GM19193 (cell line): ENCODE results near the gene FBXL7.

Experiments used
- POLR2A ChIP-seq: IDR thresholded peaks from 4 replicates; pipeline ENCODE4 v1.6.1; 2011; ENCODE audit not compliant: insufficient read depth, insufficient read length; ENCODE audit errors: extremely low read depth

The FBXL7 gene

DNA sequence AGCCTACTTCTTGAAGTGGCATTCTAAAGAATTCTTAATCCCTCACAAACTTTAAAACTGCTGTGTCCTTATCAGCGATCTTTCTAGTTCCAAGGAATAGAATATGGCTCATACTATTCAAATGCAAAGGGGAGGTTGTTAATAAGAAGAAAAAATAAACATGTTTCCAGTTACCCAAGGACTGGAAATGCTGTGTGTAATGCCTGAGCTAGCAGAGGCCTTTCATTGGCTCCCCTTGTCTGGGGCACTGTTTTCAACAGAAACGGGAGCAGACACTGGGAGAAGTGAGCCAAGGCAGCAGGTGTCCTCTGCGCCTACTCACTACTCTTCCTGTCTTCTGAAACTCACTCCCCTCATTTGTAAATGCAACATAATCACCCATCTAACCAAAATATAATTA is 426.6 kb downstream of the FBXL7 start:
- no peak for TF ChIP-seq POLR2A

DNA sequence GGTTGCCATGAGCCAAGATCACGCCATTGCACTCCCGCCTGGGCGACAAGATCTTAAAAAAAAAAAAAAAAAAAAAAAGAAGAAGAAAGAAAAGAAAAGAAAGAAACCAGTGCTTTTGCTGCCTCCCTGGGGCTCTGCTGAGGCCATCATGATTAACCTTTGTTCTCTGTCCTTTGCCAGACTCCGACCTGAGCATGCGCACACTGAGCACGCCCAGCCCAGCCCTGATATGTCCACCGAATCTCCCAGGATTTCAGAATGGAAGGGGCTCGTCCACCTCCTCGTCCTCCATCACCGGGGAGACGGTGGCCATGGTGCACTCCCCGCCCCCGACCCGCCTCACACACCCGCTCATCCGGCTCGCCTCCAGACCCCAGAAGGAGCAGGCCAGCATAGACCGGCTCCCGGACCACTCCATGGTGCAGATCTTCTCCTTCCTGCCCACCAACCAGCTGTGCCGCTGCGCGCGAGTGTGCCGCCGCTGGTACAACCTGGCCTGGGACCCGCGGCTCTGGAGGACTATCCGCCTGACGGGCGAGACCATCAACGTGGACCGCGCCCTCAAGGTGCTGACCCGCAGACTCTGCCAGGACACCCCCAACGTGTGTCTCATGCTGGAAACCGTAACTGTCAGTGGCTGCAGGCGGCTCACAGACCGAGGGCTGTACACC is 427.9 kb downstream of the FBXL7 start:
- no peak for TF ChIP-seq POLR2A

DNA sequence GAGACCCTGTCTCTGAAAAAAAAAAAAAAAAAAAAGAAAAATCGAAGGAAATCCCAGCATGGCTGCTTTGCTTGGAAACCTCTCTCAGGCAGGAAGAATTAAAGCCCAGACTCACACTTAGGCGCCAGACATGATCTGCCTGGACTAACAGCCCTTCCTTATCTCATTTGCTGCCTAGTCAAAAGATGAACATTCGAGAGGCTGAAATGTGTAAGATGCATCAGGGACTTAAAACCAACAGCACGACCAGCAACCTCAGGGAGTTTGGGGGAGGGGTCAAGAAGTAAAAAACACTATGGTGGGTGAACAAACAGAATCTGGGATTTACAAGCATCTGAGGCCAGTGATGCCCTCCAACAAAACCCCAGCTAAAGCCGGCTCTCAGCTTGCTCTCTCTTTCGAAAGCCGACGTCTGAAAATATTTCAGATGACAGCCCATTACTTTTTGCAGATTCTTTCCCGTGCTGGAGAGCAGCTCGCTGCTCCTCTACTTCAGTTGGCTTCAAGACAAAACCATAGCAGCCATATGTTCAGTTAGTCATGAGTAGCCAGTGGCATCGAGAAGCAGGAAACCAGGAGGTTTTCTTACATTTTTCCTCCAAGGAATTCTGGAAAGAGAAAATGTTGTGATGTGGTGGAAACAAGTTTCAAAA is 429.8 kb downstream of the FBXL7 start:
- TF ChIP-seq POLR2A, result no peak

DNA sequence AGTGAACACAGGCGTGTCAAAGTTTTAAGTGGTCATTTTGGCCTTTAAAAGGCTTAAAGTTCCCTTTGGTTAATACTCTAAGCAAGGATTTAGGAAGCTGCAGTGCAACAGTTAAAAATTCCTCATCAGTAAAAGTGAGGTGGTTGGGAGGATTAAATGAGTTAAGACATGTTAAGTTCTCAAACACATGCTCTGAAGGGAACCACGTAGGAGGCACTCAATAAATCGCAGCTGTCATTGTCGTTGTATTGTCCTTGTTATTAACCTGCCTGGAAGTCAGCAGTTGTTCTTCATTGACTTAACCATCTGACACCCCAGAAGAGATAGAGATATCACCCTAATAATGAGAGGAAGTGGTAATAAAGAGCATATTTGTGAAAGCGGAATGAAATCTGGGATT is 432.1 kb downstream of the FBXL7 start:
- no peak for TF ChIP-seq POLR2A

DNA sequence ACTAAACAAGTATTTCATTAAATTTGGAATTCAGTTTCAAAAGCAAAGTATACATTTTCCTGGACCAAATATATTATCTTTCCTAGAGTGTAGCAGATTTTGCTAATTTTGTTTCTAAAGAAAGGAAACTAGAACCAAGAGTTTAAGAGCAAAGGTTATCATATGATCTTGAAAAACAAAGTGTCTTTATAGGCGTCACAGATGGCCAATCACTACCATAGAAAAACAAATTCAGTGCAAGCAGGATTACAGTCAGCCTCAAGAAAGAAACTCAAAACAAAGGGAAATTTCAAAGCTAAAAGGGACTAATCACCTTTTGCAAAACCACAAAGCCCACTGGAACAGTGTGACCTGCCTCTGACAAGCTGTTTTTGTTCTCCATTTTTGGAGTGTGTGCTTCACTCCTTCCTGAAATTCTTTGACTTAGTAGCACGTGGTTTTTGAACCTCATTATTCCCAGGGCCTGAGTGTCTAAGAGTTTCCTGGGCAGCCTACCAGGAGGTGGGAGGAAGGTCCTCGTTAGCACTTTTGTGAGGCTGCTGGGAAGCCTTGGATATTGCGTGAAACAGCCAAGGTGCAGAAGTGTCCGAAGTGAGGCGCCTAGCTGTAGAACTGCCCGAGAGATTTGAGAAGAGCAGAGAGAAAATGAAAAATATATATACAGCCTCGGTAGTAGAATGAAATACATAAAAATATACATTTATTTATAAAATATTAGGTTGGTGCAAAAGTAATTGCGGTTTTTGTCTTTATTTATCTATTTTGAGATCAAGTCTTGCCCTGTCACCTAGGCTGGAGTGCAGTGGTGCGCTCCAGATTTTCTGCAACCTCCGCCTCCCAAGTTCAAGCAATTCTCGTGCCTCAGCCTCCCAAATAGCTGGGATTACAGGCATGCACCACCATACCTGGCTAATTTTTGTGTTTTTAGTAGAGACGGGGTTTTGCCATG is 433.6 kb downstream of the FBXL7 start:
- TF ChIP-seq POLR2A, result no peak

DNA sequence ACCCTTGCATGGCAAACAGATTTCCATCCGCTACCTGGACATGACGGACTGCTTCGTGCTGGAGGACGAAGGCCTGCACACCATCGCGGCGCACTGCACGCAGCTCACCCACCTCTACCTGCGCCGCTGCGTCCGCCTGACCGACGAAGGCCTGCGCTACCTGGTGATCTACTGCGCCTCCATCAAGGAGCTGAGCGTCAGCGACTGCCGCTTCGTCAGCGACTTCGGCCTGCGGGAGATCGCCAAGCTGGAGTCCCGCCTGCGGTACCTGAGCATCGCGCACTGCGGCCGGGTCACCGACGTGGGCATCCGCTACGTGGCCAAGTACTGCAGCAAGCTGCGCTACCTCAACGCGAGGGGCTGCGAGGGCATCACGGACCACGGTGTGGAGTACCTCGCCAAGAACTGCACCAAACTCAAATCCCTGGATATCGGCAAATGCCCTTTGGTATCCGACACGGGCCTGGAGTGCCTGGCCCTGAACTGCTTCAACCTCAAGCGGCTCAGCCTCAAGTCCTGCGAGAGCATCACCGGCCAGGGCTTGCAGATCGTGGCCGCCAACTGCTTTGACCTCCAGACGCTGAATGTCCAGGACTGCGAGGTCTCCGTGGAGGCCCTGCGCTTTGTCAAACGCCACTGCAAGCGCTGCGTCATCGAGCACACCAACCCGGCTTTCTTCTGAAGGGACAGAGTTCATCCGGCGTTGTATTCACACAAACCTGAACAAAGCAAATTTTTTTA is 436.7 kb downstream of the FBXL7 start:
- no peak for TF ChIP-seq POLR2A

DNA sequence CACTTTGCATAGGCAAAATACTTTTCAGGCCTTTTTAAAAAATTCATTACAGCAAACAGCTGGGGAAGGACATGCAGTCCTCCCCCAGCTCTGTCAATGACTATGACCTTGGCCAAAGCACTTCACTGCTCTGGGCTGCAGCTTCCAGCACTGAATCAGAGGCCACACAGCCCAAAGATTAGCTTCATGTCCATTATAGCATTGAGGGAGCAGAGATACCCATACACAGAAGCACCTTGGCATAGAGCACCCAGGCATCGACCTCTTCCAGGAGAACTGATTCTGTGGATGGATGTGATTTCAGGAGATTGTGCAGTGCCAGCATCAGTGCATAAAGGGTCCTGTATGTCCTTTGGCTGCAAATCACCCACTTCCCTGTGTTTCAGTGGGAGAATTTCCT is 437.7 kb downstream of the FBXL7 start:
- TF ChIP-seq POLR2A, result no peak

DNA sequence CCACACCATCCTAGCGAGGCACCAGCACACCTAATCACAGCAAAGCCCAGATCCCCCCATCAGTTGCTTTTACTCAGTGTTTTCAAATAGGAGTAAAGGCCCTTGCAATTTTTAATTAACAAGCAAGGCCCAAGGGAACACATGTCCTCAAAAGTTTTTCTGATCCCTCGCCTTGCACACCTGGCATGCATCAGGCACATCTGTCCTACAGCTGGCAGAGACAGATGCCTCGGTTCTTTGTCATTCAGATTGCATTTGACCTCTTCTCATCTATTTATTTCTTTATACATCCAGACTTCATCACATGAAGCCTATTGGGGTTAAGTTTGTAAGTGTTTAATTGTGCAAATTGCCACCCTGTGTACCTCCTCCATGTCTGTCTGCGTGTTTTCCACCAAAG is 438.2 kb downstream of the FBXL7 start:
- no peak for TF ChIP-seq POLR2A

DNA sequence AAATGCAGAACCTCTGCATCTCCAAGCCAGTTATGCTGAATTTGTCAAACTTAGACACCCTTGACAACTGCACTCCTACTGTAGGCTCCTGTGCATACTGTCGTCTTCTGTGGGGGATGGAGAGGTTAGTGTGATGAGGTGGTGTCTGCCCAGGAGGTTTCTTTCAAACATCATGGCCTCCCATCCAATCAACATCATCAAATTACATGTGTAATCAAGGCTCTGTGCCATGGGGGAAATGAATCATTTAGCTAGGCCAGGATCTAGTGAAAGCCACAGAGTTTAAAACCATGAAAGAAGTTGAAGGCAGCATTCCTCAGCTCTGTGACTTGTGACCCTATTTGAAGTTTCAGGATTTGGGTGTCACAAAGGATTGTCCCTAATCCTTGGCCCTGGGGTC is 439.0 kb downstream of the FBXL7 start:
- TF ChIP-seq POLR2A, result no peak

DNA sequence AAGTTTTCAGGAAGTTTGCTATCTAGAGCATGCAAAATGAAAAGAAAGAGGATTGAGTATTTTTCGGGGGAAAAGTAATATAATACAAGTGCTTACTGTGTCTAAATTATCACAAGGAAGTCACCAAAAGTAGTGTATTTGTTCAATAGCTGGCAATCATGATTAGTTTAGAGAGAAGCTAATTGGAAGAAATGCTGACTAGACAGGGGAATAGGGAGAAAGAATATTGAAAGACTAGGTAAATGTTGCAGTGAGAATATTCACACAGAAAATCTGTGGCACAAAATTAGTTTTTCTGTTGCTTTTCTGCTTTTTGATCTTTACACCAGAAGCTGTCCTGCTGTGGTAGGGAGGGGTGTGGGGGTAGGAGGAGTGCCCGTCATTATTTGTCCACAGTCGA is 440.9 kb downstream of the FBXL7 start:
- no peak for TF ChIP-seq POLR2A

DNA sequence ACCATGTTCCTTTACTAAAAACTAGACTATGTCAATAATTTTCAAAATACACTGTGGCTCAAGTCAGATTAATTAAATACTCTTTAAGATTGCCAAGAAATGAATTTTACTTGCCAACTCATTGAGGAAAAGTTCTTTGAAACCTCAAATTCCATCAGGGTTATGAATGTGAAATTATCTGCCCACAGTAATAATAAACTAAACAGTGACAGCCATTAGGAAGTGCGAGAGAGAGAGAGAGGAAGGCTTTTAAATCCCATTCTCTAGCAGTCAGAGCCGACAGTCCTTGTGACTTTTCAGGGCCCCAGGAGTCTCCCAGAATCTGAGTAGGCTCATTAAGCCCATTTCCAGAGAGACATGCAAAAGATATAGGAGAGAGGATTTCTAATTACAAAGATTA is 443.5 kb downstream of the FBXL7 start:
- TF ChIP-seq POLR2A, result no peak

DNA sequence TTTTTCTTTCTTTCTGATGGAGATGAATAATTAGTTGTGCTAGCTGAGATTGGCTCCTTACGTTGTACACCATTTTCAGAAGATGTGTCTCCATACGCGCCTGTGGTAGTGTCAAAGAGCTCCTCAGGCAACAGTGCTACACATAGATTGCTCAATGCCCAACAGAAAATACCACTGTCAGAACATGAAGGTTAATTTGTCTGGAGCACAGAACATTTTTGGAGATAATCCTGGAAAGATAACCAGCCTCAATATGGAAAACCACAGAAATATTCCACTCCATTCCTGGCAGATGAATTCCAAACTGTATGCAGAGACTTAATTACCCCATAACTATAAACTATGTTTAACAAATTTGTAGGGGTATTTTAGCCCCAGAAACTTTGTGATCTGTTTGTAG is 446.0 kb downstream of the FBXL7 start:
- no peak for TF ChIP-seq POLR2A

DNA sequence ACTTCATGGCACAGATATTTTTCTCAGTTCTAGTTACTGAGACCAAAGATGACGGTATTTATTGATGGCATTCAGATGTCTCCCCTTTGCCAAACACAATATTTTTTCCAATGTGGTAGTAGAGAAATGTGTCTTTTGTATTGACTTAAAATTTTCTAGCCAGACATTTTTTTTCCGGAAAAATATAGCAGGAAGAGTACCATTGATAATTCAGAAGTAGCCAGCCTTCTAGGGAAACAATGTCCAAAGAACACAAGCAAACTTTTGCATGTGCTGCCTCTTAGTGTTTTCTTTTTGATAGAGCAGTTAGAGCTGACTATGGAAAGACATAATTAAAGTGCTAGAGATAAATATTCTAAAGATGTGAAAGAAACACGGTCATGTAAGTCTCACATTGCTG is 448.2 kb downstream of the FBXL7 start:
- TF ChIP-seq POLR2A, result no peak

DNA sequence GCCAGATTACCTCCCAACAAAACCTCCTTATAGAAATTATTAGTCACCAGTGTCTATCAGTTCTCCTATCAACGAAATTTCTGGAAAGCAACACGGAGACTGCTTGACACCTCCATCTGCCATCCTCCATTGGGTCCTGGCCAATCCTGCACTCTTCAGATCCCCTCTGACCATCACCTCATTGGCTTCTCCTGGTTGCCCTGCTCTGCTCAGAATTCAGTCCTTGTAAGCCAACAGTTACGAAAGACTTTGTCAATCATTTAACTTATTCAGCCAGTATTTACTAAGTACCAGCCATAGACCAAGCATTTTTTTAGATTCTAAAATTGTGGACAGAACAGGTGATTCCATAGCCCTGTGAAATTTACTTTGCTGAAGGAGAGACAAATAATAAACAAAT is 451.1 kb downstream of the FBXL7 start:
- TF ChIP-seq POLR2A, result no peak

DNA sequence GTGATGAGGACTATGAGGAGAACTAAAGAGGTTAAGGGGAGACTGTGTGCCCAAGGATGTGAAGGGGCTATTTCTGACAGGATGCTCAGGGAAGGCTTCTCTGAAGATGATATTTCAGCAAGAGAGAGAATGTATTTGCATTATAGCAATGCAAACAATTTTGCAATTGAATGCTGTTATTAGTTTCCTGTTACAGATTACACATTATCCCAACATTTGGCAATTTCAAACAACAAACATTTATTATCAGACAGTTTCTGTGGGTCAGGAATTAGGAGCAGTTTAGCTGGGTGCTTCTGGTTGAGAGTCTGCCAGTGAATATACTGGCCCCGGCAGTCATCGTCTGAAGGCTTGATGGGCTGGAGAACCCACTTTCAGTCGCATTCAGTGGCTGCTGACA is 451.6 kb downstream of the FBXL7 start:
- no peak for TF ChIP-seq POLR2A
